HG02759 (cell line): ENCODE data around the gene C2orf74.
"Not testable (repeated sequence)": the region's sequence is repeated elsewhere in the genome, so short reads cannot be mapped to it uniquely, and the experiment has no call there.

ENCODE experiments used
- ATAC-seq: cut with Tn5 transposase; IDR thresholded peaks from one replicate; pipeline ENCODE4 v1.9.1; 2021; ENCODE audit warnings: mild to moderate bottlenecking, moderate library complexity; ENCODE audit not compliant: unreplicated experiment

The C2orf74 gene

DNA sequence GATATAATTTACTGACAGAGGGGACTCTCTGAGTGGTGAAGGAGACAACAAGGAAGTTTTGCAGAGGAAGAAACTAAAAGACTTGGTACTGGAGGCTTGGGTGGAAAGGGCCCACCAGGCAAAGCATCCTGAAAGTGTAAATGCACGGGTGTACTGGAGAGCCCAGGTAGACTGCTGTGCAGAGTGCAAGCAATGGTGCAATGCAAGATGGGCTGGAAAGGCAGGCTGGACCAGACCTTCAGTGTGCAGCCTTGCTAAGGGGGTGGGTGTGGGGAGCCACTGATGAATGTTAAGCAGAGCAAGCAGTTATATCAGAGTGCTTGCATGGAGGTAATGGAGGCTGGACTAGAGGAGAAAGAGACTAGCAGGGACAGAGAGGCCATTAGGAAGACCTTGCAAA lies 10.7 kb downstream of the C2orf74 start:
- no peak for ATAC-seq

DNA sequence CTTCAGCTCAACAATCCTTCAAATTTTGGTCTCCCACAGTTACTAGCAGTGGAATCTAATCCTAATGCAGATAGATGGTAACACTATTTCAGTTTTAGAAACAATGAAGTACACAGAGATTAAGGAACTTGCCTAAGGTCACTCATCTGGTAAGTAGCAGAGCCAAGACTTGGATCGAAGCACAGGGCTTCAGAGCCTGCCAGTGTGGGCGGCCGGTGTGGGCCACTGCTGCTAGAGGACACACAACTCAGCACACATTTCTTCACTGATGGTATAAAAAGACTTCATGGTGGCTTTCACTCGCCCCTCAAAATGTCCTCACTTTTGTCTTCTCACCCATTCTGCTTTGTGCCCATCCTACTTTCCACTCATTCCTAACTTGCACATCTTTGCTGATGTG lies 11.1 kb downstream of the C2orf74 start:
- no peak for ATAC-seq

DNA sequence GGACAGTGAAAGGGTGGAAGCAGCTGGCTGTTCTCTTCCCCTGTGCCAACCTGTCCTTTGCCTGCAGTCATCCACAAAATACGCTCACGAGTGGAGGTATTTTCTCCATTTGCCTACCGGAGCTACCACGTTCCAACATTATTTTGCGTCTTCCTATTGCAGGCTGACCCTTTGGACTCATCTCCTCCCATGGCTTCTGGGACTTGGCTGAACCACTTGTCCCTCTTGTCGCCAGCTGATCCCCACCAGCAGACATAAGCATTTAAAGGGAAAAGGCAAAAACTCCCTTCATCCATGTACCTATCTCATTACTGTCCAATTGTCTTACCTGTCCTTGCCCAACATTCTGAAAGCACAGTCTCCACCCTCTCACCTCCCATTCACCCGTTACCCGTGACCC lies 13.0 kb downstream of the C2orf74 start:
- no peak for ATAC-seq

DNA sequence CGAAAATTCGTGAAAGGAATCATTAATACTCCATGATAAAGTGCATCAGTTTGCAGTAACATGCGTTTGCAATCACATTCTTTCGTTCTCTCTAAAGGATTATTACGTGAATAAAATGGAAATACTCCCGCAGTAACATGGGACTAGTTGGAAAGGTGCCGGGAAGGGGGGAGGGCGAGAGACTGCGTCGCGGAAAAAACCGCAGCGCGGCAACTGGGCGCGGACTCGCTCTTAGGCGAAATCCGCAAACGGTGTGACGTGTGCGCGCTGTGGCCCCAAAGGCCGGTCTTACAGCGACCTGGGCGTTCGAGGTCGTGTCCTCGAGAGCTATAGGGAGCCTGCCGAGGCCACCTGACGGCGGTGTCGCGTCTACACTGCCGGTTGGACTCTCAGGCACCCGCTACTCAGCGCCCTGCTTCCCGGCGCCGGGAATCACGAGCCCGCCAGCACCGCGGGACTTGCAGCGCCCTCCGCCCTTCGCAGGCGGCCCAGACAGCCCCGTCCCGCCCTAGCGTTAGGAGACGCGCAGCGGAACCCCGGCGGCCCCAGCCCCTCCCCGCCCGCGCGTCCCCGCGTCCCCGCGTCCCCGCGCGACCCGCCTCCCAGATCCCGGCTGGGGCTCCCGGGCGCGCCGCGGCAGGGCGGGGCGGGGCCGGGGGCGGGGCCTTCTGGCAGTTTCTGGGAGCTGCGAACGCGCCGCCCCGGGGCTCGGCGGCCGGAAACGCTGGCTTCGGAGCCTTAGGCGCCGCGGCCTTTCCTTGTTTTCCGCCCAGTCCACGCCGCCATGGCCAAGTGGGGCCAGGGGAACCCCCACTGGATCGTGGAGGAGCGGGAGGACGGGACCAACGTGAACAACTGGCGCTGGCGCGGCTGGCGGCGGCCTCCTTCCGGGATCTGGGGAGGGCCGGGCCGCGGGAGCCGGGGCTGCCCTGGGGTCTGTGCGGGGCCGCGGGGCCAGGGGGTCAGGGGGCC lies 15.1 kb downstream of the C2orf74 start:
- peak; percentile 82 for ATAC-seq

DNA sequence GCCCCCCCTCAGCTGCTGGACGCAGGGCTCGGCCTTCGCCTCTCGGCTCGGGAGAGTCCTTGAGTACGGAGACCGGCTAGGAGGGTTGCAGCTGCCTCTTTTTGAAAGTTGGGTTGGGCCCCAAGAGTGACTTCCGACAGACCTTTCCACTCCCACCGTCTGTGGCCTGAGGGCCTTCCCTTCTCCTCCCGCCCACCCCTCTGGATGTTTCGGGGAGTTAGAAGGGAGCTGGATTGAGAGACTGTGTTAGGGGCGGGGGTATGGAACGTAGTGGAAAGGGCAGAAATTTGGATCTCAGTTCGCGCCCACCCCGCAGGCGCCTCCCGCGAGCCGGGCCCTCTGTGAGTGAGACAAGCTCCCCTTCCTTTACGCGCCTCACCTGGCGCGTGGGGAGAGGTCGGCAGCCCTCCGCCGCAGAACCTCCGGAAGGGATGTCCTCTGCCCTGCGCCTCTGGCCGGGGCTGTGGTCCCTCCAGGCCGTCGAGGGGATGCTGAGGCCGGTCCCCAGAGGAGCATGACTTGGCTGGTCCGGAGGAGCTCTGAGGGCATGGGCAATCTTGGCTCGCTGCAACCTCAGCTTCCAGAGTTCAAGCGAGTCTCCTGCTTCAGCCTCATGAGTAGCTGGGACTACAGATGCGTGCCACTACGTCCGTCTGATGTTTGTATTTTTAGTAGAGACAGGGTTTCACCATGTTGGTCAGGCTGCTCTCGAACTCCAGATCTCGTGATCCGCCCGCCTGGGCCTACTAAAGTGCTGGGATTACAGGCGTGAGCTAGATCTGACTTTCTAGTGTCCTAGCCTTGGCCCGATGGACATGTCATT lies 15.9 kb downstream of the C2orf74 start:
- ATAC-seq: peak; percentile 29

DNA sequence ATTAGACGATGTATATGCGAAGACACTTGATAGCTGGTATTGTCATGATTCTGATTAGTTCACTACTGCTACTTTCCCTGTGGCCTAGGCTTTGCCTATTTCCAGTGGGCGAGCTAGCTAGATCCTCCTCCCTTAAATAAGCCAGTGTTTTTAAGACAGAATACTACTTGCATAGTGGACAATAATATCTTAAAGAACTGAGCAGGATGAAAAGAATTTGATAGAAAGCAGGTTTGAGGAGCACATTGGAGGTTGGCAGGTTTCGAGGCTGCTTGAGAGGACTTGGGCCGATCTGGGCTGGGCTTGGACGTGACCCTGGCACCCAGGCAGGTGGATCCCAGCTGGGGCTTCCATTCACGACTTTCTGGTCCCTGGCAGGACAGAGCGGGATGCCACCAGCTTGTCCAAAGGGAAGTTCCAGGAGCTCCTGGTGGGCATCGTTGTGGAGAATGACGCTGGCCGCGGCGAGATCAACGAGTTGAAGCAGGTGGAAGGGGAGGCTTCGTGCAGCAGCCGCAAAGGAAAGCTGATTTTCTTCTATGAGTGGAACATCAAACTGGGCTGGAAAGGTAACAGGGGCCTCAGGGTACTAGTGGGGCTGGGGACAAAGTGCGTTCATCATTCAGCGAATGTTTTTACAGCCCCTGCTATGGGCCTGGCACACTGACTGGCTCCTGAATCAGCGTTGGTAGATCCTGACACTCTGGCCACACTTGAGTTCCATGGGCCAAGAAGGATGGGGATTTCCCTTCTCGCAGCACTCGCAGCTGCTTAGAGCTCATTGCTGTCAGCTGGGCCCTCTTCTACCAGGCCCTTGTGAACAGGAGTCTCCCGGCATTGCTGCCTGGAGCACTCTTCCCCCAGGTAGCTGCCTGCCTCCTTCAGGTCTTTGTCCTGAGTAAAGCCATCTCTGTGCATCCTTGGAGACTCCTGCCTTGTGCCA lies 16.9 kb downstream of the C2orf74 start:
- no peak for ATAC-seq

DNA sequence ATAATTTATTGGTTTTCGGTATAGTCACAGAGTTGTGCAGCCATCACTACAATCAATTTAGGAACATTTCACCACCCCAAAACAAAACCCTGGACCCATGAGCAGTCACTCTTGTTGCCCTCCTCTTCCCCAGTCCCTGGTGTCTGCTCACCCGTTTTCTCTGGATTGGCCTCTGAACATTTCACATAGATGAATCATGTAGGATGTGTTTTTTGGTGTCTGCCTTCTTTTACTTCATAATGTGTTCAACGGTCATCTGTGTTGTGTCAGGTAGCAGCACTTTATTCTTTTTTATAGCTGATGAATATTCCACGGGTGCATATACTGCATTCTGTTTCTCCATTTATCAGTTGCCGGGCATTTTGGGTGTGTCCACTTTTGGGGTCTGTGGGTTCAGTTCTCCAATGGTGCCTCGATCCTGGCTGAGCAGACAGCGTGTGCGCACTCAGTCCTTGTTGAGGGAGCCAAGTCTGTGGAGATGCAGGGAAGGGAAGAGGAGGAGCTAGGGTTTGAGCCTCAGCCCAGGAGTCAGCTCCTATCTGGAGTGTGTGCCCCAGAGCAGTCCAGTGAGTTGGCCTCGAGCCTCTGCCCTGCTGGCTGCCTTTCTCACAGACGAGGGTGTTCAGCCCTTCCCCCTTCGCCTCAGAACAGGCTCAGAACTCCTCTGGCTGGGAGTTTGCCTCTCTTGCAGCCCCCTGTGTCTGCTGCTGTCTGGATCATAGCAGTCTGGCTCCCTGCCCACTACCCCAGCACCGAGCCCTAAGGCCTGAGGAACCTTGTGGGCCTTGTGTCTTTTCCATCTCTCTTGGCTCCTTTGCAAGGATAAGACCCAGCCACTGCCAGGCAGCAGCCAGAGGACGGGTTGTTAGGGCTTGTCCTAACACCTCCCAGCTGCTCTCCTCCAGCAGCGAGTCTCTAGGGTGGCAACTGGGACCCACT lies 18.0 kb downstream of the C2orf74 start:
- ATAC-seq: no peak

DNA sequence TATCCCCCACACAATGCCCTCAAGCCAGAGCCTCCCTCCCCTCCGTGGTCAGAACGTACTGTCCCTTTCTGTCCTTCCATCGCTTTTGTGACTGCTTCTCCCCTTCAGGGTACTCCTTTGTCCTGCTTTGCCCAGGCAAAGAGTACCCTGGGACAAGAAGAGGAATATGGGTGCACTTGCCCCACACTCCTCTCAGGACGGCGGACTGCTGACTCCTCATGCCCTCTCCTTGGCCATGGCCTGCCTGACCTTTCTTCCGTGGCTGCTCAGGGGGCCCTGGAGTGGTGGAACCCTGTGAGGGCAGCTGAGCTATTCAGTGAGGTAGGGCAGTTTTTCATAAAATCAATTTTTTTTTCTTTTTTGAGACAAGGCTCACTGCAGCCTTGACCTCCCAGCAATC lies 18.7 kb downstream of the C2orf74 start:
- no peak for ATAC-seq

DNA sequence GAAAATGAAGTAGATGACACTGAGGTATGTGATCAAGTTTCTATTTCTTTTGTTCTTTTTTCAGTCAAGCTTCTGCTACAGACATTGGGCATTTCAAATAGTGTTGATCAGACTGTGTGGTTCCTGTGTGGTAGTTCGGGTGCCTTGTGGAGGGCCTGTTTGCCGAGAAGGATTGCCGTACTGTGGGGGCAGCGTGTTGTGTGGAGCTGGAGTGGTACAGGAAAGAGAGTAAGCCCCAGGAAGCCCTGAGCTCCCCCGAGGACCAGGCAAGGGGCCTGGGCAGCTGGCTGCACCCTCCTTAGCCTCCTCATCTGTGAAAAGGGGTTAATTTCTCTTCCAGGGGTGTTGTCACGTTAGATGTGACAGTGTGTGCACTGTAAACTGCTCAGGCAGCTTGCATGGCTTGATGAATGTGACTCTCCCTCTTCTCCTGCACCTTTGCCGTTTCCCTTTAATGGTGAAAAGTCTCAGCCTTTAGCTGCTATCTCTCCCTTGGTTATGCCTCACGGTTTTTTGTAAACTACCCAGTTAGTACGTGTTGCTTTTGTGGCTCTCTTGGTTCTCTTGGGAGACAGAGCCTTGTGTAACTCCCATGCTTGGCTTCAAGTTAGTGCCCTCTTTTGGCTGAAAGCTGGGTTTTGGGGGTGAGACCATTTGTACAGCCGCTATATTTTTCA lies 19.5 kb downstream of the C2orf74 start:
- ATAC-seq: no peak

DNA sequence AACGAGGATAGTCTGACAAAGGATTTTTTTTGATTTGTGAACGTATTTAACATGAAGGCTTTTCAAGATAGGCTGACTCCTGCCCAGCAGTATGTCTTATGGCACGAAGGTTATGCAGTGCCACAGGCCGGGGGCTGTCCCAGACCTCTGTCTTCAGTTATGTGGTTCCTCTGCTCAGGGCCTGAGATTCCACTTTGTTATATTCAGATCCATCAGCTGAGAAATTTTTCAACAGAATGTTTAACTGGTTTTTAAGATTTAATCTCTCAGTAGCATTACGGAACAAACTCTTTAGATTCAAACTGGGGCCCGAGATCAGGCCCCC lies 20.0 kb downstream of the C2orf74 start:
- ATAC-seq: no peak

DNA sequence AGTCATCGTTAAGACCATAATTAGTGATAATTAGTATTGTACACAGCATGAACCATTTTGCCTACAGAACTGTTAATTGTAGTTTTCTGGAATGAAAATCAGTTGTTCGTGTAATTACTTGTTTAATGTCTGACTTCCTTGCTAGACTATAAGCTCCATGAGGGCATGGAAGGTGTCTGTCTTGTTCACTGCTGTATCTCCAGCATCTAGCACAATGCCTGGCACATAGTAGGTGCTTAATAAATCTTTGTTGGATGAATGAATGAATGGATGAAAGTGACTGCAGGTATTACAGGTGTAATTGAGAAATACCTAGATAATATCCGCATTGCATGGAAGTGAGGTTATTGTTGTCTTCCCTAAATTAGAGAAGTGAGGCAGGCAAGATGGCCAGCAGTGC lies 21.8 kb downstream of the C2orf74 start:
- no peak for ATAC-seq

DNA sequence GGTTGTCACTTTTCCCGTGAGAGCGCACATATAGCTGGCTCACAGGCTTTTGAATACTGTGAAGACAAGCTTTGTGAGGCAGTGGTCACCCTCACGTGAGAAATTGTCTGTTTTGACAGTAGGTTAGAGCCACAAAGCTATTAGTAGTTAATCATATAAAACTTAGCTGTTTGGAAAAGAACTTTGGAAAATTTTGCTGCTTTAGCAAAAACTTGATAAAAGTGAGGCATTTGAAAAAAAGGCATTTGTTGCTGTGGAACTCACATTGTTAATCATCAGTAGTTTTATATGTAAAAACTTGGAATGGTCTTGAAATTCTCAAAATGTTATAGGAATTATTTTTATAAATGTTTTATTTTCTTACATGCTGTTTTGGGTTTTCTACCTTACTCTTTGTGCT lies 22.3 kb downstream of the C2orf74 start:
- ATAC-seq: no peak

DNA sequence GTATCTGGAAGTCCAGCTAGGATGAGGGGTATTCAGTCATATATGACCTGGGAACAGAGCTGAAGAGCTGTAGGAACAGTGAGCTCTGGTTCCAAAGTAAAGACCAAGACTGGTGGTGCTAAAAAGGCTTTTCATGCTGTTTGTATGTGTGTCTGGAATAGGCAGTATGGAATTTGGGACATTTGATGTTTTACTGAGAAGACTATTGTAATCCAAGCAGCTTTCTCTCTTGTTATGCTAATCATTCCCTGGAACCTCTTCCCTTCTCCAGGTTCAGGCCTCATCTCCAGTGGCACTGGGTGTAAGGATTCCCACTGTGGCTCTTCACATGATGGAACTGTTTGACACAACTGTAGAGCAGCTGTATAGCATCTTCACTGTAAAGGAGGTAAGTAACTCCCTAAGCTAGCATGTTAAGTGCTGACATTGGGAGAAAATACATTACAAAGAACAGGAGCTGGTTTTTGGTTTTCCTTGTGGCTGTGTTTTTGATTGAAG lies 23.3 kb downstream of the C2orf74 start:
- ATAC-seq: no peak

DNA sequence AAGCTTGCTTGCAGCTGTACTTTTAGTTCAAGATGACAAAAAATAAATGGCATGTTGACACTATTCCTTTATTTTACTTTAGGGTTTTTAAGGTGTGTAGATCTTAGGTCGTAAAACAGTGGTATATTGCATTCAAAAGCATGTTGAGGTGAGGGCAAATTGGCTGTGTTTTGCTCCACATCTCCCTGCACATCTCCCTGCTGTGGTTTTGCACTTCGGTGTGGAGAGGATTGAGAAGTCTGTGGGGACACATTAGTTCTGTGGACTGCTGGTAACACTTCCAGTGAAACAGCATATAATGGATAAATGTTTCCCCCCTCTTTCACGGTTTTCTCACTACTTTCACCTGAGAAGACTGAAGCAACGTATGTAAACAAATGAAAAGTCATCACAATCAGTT lies 25.1 kb downstream of the C2orf74 start:
- ATAC-seq: no peak

DNA sequence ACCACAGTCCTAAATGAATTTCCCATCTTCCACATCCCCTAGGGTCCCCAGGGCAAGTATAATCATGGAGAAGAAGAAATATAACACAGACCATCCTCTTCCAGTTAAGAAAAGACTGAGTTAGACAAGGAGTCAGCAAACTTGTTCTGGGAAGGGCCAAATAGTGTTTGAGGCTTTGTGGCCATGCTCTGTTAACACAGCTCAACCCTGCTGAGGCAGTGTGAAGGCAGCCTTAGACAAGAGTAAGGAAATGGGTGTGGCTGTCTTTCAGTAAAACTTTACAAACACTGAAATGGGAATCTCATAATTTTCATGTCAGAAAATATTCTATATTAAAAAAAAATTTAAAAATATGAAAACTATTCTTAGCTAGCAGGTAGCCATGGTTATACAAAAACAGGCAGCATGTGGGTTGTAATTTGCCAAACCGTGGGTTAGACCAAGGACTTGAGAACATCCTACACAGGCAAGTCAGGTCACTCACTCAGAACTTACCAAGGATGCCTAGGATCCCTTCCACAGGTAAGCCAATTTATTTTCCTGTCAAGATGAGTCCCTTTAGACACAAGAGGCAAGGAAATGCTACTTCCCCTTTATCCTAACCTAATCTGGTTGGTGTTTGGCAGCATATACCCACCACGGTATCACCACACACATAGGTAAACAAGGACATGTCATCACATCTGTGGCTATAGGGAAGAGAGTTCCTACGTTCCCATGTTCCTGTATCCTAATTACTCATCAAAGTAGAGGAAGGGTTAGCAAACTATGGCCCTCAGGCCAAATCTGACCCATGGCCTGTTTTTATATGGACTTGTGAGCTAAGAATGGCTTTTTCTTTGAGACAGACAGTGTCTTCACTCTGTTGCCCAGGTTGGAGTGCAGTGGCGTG lies 31.9 kb downstream of the C2orf74 start:
- ATAC-seq: no peak

DNA sequence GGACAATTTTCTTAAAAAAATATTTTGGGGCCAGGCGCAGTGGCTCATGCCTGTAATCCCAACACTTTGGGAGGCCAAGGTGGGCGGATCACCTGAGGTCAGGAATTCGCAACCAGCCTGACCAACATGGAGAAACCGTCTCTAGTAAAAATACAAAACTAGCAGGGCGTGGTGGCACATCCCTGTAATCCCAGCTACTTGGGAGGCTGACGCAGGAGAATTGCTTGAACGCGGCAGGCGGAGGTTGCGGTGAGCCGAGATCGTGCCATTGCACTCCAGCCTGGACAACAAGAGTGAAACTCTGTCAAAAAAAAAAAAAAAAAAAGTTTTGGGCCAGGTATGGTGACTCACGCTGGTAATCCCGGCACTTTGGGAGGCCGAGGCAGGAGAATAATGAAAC lies 32.7 kb downstream of the C2orf74 start:
- ATAC-seq: not testable (repeated sequence)

DNA sequence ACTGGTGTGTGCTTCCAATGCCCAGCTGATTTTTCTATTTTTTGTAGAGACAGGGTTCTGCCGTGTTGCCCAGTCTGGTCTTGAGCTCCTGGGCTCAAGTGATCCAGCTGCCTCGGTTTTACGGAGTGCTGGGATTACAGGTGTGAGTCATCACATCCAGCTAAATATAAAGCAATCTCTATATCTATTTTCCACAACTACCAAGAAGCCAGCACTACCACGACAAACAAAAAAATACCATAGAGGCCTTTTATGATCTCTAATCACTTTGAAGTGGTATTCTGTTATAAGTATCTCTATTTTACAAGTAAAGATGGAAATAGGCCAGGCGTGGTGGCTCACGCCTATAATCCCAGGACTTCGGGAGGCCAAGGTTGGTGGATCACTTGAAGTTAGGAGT lies 34.7 kb downstream of the C2orf74 start:
- ATAC-seq: no peak

DNA sequence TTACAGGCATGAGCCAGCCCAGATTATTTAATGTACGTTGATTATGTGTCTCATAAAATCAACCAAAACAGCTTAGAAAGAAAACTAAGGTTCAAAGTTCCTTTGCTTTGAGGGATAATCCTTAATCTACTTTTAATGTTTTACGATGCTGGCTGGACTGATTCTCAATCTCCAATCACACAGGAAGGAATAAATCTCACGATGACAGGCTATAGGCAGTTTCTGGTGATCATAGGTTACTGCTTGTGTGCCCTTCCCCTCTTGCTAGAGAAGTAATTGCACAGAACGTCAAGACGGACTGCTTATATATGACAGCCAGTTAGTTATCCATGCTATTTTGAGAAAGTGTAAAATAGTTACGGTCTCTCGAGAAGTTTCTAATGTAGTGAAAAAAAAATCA lies 43.1 kb downstream of the C2orf74 start:
- ATAC-seq: no peak
